Endometrial microvascular endothelial cells (primary cell): ENCODE data around the gene CLDN24. TPM values are rescaled to one million over a fixed set of nuclear protein-coding genes. Genes with fewer than 3 reads are reported as not detected.

ENCODE experiments used
- in situ Hi-C: cut with HindIII; loops from 2 replicates; pipeline ENCODE4 v1.10.0; 2017; ENCODE audit warnings: low sequenced_read_pairs, low pct_unique_long_range_greater_than_20kb; ENCODE audit errors: inconsistent ontology term
- total RNA-seq: library from RNA; depleted of rRNA; stranded (reverse); fragments of >200 nt; gene quantifications from one replicate; pipeline ENCODE4 v1.2.3, GENCODE V29; 2015; ENCODE audit errors: inconsistent ontology term

CLDN24 gene
- not detected for total RNA-seq

DNA sequence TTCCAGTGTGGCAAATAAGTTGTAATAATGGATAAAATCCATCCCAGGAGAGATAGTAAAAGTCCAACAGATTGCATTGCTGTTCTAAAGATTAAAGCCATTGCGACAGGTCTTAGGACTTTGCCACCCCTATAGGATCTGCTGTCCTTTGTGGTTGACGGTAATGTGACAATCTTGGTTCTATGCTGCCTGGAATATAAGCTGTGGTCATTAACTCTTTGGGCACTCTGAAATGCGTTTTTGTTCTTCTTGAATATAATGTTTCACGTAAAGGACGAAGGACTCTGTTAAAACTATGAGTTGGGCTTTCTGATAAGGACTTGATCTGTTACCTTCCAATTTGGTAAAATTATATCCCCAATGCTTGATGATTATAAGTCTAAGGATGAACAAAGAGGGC lies at the start of gene CLDN24:
Gene CLDN24, minus strand, starts transcription at position 101 of the 400 bp plus-strand sequence. Its CDS starts 0 bp downstream, at position 101.
- in situ Hi-C loops, result no loop called here

DNA sequence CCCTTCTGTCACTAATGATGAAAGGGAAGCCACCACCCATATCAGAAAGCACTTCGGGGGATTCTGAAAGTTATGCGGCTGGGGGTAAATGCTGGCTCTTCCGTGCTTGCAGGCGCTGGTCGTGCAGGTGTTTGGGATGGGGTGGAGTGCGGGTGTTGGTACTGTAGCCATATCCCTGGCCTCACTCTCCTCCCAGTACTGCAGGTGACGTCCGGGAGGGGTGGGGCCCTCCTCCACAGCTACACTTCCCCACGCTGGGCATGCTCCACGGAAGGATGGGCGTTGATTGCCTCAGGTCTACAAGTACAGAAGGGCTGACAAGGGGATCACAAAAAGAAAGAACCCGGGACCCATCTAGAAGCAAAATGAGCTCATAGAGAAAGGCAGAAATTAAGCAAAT lies 48.6 kb upstream of the CLDN24 start:
- in situ Hi-C loops, result no loop called here

DNA sequence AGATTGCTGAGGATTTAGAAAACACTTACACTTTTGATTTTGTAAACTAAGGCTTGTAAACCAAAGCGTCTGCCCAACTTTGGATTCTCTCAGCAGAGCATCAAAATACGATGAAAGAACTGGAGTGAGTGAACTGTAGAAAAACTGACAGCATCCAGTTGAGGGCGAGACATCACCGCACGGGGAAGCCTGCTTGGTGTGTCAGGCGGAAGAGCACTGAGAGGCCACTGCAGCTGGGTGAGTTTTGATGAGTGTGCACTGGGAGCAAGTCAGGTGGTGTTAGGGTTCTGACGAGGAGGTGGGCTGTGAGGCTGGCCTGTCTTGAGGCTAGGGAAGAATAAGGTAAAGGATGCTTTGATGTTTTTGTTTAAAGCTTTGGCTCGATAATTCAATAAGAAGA lies 46.8 kb upstream of the CLDN24 start:
- in situ Hi-C loops, result no loop called here

DNA sequence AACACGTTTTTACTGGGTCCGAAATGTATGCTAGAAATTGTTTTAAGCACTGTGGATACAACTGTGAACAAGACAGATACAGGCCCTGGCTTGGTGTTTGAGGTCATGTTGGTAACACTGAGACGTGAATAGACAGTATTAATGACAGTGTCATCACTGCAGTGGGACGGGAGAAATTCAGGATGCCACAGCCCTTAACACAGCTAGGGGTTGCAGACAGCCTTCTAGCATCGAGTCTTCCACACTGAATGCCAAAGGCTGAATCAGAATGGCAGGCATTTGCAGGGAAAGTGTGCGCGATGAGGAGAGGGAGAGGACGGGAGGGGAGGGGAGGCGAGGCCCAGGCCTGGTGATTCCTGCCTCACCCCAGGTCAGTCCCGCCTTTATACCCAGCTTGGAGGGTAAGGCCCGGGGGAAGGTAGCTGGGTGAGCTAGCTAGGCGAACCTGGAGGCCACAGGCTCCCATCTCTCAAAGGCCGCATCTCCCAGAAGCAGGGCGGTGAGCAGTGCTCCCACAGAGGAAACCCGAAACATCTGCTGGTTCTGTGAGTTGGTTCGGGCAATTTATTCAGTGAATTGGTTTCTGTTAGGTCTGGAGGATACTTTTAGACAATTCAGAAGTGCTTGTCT lies 44.1 kb upstream of the CLDN24 start:
- in situ Hi-C loops, result no loop called here

DNA sequence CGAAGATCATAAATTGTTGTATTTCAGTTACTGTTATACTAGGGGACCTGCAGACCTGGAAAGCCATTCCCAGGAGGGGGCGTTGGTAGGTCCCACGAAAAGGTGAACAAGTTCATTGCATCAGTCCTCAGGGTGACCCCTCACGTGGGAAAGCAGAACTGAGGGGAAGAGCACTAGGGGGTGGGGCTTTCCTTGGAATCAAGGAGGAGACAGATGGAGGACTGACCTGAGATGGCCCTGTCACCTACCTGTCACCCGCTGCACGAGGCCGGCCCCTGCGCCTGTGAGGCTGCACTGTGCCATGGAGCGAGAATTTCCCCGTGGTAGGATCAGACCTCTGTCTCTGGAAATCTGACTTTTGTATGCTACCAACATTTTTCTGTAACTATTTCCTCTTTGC lies 41.8 kb upstream of the CLDN24 start:
- in situ Hi-C loops, result no loop called here

DNA sequence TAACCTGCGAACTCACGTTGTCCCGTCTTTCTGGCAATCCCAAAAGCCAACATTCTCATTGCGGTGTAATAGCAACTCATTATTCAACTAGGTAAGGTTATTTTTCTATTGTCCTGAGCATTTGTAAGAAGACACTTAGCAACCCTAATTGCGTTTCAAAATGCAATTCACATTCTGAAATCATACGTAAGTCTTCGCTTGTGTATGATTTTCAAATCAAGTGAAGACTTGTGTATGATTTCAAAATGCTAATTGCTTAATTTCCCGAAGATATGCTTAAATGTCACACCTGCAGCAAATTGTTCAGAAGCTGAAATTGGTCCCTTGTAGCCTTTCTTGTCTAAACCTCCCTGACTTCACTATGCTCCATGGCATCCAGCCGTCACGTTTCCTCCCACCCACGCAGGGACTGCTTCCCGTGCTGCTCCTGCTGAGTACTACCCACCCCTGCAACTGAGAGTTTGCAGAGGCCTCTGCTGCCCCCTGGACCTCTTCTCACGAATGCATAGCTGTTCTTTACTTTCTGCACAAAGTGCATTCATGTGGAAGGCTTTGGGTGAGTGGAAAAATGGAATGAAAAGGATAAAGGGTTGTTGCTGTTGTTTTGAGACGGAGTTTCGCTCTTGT lies 40.8 kb upstream of the CLDN24 start:
- in situ Hi-C loops, result no loop called here

DNA sequence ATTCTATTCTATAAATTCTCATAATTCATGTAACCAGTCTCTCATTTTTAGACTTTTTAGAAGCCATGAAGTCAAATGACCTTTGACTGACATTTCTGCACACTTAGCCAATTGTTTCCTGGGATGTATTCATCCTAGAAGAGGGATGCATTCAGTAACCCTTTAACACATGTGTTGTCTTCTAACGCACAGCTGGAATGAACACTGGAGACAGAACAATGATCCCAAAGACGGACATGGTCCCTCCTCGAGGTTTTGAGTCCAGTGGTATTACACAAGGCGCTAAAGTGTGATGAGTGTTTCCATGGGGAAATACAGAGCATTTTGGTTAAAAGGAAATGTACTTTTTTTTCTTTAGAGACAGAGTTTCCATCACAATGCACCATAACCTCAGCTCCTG lies 39.8 kb upstream of the CLDN24 start:
- in situ Hi-C loops, result no loop called here

DNA sequence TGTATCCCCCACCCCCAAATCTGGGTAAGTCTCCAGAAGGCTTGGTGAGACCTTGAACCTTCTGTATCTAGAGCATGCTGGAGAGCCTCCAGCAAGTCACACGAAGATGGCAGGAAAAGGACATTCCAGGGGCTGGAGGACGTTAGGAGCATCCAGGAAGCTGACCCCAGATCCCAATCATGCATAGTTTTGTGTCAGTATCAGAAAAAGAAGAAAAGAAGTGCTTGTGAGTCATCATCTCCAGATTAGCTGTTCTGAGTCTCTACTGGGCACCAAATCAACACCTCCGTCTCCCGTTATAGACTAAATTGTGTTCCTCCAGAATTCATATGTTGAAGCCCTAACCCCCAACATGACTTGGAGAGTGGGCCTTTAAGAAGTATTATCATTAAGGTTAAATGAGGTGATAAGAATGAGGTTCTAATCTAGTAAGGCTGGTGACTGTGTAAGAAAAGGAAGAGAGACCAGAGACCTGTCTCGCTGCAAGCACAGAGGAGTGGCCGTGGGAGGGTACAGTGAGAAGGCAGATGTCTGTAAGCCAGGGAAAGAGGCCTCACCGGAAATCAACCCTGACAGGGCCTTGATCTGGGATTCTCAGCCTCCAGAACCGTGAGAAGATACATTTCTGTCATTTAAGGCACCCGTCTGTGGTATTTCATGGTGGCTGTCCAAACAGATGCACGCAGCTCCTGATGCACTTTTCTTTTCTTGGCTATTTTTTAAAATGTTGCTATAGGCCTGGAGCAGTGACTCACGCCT lies 38.1 kb upstream of the CLDN24 start:
- in situ Hi-C loops, result no loop called here

DNA sequence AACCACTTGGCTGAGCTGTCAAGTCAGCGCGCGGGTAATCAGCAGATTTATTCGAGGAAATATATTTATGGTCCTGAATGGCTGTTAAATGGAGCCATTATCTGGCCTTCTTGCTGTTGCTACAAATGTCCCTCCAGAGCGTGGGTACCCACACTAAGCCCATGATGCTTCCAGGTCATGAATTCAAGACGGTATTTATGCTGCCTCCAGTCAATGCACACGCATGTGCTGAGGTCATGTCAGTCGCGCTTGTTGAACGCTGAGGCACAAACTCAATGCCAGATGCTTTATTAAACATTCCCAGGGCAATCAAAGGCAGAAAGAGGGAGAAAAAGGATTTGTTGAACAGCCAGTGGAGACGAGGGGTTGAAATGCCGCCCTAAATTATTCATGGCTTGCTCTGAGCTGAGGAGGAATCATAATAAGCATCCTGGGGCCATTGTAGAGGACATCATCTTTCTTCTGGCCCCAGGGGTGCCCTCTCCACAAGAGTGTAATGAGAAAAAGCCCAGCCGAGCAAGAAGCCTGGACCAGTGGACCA lies 36.1 kb upstream of the CLDN24 start:
- in situ Hi-C loops, result no loop called here

GRCh38 chr4:183356931-183357675 lies 34.9 kb upstream of the CLDN24 start:
- in situ Hi-C loops, result no loop called here

GRCh38 chr4:183356173-183356830 lies 34.1 kb upstream of the CLDN24 start:
- in situ Hi-C loops, result no loop called here

DNA sequence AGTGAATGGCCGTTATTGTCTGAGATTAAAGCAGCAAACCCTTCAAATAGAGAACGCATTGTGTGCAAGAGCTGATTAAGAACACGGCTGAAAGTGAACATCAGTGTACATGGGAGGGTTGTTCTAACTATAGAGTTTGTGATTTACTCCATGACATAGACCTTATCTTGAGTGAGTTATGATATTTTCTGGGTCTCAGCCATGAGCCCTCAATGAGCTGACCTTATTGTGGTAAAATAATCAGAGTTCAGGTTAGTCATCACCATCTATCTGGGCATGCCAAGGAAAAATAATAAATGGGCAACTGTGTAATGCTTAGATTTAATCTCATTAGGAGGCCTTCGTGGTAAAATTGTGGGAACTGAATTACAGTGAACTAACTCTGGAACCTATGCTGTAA lies 33.2 kb upstream of the CLDN24 start:
- in situ Hi-C loops, result no loop called here

GRCh38 chr4:183354219-183354618 lies 32.0 kb upstream of the CLDN24 start:
- in situ Hi-C loops, result no loop called here

GRCh38 chr4:183353557-183353956 lies 31.3 kb upstream of the CLDN24 start:
- in situ Hi-C loops, result no loop called here

DNA sequence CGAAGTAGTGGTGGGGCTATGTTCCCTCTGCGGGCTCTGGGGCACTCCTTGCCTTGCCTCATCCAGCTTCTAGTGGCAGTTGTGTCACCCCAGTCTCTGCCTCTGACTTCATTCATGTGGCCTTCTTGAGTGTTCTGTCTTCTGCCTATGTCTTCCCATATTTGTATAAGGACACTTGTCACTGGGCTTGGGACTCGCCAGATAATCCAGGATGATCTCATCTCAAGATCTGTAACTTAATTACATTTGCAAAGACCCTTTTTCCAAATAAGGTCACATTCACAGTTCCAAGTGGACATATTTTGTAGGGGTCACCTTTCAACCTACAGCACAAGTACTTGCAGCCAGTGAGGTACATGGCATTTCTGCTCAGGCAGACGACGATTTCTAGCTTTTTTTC lies 30.3 kb upstream of the CLDN24 start:
- in situ Hi-C loops, result no loop called here

GRCh38 chr4:183350317-183351071 lies 28.3 kb upstream of the CLDN24 start:
- in situ Hi-C loops, result no loop called here

DNA sequence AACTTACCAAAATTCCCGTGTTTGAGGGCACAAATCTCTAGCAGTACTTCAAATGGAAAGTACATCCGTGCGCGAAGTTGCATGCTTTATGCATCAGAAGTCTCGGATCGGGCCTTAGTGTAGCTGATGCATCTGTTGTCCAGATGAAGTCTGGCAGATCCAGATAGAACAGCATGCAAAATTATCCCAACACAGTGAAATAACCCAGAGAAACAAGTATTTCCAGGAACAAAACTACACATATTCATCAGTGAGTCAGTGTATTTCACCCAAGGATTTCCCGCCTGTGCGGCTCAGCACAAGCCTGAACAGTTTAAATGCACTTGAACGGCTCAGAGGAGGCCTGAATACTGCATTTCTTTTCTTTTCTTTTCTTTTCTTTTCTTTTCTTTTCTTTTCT lies 27.4 kb upstream of the CLDN24 start:
- in situ Hi-C loops, result no loop called here
